HG03571 (cell line): ENCODE data around the gene GPC3.

Experiments
- ATAC-seq: cut with Tn5 transposase; IDR thresholded peaks from one replicate; pipeline ENCODE4 v1.9.1; 2021; ENCODE audit not compliant: unreplicated experiment

GPC3 gene

DNA sequence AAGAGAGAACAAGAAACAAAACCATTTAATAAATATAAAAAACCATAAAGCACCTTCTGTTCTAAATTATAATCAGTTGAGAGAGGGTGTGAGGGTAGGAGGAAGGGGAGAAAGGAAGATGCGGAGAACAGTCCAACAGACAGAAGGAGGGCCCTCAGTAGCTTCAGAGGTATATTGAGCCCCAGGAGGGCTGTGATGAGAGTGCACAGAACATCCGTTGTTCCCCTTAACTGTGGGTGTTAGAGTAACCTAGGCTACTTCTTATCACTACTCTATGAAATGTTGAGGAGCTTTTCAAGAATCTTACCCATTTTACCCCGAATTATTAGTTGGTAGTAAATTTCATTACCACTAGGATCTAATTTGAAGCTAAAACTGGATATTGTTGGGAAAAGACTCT lies 13.8 kb downstream of the GPC3 start:
- ATAC-seq: no peak

GRCh38 chrX:133970076-133970475 lies 15.3 kb downstream of the GPC3 start:
- ATAC-seq: no peak

DNA sequence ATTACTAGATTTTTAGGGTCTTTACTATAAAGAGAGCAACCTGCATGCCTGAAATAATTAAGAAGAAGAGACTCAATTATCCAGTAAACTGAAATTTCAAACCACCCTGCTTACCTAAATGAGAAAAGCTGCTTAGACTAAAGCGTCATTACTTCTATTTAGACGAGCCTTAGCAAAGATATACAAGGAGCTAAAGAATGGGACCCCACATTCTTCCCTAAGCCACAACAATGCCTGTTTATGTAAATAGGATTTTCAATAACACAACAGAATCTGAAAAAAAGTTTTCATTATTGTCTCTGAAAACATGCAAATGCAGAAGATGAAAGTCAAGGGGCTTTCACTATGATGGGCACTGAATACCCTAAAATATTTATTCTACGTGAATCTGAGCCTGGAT lies 16.2 kb downstream of the GPC3 start:
- ATAC-seq: no peak

DNA sequence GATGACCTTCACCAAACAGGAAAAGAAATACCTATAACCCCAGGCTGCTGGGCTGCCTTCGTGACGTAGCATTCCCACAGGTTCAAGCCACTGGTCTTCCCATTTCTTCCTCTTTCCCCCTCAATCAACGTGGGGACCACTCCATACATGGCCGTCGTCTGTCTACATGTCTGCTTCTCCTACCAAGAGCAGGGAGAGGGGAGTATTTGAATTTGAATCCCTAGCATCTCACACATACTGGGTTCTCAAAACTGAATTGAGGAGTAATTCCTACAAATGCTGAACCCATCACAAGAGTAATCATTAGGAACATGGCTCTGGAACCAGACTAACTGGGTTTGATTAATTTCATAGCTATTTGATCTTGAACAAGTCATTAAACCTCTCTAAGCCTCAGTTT lies 17.3 kb downstream of the GPC3 start:
- no peak for ATAC-seq

DNA sequence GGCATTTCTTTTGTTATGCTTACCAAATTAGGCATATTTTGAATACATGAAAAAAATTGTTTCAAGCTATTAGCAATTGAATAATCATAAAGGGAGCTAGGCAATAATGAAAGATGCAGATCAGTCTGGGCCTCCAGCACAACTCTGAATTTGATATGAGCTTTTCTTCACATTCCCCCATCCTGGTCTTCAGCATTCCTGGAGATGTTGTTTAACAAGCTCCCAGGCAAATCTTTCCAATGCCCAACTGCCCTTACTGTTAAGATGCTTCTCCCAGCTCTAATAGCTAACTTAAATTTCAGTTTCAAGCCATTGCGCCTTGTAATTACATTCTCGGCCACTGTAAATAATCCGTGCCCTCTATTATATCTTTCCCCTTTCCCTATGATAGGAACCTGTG lies 19.2 kb downstream of the GPC3 start:
- ATAC-seq: no peak

DNA sequence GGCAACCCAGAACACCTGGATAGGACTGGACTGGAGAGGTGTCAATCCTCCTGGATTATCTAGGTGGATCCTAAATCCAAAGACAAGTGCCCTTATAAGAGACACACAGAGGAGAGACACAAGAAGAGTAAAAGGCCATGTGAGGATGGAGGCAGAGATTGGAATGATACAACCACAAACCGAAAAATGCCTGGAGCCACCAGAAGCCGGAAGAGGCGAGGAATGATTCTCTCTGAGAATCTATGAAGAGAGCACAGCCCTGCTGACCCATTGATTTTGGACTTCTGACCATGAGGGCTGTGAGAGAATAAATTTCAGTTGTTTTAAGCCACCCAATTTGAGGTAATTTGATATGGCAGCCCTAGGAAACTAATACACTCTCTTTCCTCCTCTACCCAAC lies 20.1 kb downstream of the GPC3 start:
- ATAC-seq: no peak

DNA sequence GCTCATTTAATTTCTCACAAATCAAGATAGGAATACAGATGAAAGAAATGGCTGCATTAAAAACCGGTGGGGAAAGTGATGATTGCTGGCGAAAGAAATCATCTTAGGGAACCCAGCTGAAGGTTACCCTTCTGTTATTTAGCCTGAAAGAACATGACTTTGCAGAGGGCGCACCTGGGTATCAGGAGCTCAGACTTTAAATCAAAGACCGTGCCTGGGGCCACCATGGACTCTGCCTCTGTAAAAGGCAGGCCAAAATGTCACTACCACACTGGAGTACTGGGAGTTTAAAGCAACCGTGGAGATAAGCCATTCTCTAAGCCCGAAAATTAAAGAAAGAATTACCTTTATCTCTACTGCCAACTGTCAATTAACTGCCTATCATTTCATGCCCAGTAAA lies 24.3 kb downstream of the GPC3 start:
- no peak for ATAC-seq

DNA sequence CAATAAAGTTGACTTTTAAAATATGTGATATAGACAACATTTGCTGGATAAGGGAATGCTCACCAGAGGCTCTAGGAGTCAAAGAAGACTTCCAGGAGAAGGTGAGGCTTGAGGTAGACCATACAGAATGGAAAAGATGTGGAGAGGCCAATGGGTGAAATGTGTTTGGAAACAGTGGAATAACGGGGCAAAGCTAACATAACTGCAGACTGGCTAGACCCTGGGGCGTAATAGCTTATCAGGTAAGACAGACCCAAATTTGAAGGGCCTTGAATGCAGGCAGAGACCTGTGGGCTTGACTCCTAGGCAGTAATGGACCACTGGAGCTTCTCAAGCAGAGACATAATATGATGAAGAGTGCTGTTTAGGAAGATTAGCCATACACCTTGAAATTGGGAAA lies 25.4 kb downstream of the GPC3 start:
- no peak for ATAC-seq

- ATAC-seq: no peak
Observed at GRCh38 chrX:133958997-133959688, 26.3 kb downstream of the GPC3 start.

- no peak for ATAC-seq
Observed at GRCh38 chrX:133956570-133957340, 28.6 kb downstream of the GPC3 start.

GRCh38 chrX:133953785-133954355 lies 31.5 kb downstream of the GPC3 start:
- no peak for ATAC-seq

- no peak for ATAC-seq
Observed at GRCh38 chrX:133953078-133953477, 32.3 kb downstream of the GPC3 start.

- no peak for ATAC-seq
Observed at GRCh38 chrX:133951098-133951497, 34.3 kb downstream of the GPC3 start.

GRCh38 chrX:133950214-133950613 lies 35.2 kb downstream of the GPC3 start:
- no peak for ATAC-seq

GRCh38 chrX:133948895-133949294 lies 36.5 kb downstream of the GPC3 start:
- ATAC-seq: no peak

- no peak for ATAC-seq
Observed at GRCh38 chrX:133947996-133948395, 37.4 kb downstream of the GPC3 start.

DNA sequence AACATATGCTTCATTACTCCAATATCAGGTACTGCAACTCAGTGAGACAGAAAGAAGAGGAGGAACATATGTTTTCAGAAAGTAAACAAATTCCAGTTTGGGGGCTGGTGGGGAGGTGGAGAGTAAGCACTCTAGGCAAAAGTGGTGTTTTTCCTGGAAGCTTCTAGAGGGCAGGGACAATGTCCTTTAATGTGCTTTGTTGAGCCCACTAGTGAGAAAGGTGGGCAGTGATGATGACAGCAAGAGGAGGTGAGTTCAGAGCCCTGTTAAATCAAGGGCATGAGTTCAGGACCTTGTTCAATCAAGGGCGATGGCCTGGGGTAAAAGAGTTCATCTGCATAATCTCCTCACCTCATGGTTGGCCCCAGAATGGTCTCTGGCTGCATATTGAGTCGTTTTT lies 38.4 kb downstream of the GPC3 start:
- ATAC-seq: no peak

DNA sequence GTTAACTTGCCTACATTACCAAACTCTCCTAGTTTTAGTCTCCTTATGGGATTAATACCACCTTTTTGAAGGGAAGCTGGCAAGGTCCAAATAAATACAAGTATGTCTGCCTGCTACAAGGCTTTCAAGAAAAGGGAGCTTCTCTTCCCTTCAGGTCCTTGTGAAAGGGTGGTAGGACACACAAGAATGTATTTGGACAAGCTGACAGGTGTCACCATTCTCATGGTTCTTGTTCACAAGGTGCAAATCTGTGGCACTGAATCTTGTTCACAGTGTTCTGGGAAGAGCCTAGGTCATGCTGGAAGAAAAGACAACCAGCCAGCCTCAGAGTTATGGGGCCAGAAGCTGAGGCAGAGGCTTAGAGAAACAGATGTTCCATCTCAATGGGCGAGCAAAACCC lies 41.9 kb downstream of the GPC3 start:
- no peak for ATAC-seq

DNA sequence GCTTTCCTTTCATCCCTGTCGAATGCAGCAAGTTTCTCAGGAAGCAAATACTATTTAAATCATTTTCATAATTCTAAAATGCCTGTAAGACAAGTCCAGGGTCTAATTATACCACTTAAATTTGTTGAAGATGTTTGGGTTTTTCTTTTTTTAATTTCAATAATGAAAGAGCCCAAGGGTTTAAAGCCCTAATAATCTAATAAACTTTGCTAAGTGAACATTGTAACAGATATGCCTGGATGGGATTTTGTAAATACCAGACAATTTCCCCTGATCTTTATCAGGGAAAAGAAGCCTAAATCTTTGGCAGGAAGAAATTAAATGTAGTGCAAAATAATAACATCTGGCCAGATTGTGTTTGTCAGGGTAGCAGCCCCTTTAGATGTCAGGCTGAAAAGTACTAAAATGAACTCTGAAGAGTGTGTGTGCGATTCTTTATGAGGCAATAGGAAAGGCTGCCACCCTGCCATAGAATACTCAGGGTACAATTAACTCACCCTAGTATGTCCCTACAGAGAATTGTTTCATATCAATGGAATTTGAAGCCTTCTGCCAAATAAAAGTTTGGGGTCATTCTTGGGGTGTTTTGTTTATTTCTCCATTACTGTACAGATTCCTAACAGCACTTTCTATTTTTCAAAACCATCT lies 45.6 kb downstream of the GPC3 start:
- ATAC-seq: no peak

DNA sequence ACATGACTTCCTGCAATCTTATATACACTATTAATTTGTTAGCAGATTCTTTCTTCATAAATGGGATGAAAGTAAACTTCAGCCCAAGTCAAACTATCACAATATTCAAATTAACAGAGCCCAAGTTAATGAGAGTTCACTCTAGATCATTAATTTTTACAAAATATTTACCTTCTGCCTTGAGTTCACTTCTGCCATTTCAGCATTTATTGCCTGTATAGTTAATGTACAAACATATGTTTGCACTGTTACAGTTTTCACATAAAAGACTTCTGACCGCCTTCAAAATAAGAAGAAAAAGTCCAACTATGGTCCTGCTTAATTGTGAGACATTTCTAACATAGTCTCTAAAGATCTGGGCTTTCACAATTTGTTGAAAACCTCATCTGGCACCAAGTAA lies 46.9 kb downstream of the GPC3 start:
- no peak for ATAC-seq

DNA sequence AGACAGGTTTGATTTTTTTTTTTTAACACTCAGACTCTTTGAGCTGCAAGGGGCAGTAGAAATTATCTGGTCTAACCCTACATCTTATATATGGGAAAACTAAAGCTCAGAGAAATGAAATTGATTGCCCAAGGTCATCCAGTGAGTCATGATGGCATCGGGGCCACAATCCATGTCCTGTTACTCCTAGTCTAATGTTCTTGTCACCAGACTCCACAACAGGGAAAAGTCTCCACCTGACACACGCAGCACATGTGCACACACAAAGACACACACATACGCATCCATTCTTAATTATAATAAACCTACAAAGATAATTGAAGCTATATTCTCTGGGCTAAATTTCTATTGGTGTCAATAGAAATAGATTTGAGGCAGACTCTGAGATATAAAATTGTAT lies 48.4 kb downstream of the GPC3 start:
- no peak for ATAC-seq

DNA sequence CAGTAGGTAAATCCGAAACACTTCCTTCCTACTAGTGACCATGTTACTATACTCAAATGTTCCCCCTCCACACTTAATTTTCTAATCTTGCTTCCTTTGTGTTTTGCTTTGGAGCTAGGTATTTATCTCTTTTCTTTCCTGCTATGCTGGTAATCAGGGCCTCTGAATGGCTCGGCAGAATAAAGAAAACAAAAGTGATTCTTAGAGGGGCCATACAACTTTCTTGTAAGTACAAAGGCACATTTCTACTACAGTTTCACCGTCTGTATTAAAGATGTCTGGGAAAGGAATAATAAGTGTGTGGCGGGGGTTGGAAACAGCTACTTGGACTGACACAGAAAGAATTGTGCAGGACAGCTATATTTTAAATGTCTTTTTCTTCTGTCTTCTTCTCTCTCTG lies 50.3 kb downstream of the GPC3 start:
- no peak for ATAC-seq
